PC-9 (cell line): Measurements from ENCODE around the gene SNRPA1.
A peak's percentile ranks its signal among the peaks of the same experiment; 100 is the strongest.

ENCODE experiments used
- EZH2 ChIP-seq: fragments of 200-600 bp; sonication (generic); IDR thresholded peaks from 2 replicates; pipeline ENCODE4 v1.8.0; 2017; ENCODE audit warnings: antibody characterized with exemption, low read depth
- TF ChIP-seq, protein P1 (sequence below): fragments of 200-600 bp; sonication (generic); conservative IDR thresholded peaks from 2 replicates; pipeline ENCODE4 v1.6.1; 2017; ENCODE audit warnings: mixed run types, antibody characterized with exemption, mild to moderate bottlenecking, moderate library complexity

DNA sequence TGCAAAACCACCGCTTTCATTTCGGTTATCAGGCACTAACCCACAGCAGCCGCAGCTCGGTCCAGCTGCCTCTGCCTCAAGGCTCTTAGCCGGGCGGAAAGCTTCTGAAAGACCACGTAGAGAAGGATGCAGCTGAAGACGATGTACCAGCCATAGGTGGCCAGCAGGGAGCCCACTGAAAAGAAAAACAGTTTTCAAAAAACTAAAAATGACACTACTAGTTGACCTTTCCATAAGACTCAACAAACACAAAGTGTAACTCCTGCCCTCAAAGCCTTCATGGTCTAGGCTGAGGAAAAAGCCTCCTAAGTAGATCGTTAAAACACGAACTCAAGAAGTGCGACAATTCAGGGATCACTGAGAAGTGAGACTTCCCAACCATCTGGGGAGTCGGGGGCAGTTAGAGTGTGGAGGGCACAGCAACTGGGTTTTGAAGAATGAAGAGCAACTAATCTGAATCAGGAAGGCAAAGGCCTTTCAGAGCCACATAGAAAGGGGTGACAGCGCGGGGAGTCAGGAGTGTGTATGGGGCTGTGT, 18.5 kb downstream of the SNRPA1 start:
- TF ChIP-seq, protein P1, sequence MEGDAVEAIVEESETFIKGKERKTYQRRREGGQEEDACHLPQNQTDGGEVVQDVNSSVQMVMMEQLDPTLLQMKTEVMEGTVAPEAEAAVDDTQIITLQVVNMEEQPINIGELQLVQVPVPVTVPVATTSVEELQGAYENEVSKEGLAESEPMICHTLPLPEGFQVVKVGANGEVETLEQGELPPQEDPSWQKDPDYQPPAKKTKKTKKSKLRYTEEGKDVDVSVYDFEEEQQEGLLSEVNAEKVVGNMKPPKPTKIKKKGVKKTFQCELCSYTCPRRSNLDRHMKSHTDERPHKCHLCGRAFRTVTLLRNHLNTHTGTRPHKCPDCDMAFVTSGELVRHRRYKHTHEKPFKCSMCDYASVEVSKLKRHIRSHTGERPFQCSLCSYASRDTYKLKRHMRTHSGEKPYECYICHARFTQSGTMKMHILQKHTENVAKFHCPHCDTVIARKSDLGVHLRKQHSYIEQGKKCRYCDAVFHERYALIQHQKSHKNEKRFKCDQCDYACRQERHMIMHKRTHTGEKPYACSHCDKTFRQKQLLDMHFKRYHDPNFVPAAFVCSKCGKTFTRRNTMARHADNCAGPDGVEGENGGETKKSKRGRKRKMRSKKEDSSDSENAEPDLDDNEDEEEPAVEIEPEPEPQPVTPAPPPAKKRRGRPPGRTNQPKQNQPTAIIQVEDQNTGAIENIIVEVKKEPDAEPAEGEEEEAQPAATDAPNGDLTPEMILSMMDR: peak; percentile 52; the same call in 1 of the 2 replicates
- TF ChIP-seq EZH2: no peak
